Karpas-422 (cell line): ENCODE data around the gene USP22. TPM values are rescaled to one million over a fixed set of nuclear protein-coding genes. Genes with fewer than 3 reads are reported as not detected.
"Not testable (repeated sequence)": the region's sequence is repeated elsewhere in the genome, so short reads cannot be mapped to it uniquely, and the experiment has no call there.

Experiments
- DNase-seq: peaks from one replicate; pipeline ENCODE4 v3.0.0-alpha.2; 2015
- H2AFZ ChIP-seq: fragments of 200-600 bp; sonication (generic); 2 replicates; pipeline ENCODE4 v1.6.1; 2014; ENCODE audit warnings: antibody characterized with exemption, low read length, mixed read lengths
- H3K27ac ChIP-seq: fragments of 200-600 bp; sonication (generic); 2 replicates; pipeline ENCODE4 v1.5.1; 2014; ENCODE audit warnings: mild to moderate bottlenecking, low read length, moderate library complexity
- H3K27me3 ChIP-seq: fragments of 200-600 bp; sonication (generic); 2 replicates; pipeline ENCODE4 v1.6.1; 2014; ENCODE audit warnings: low read length, mixed read lengths
- H3K36me3 ChIP-seq: fragments of 200-600 bp; sonication (generic); 2 replicates; pipeline ENCODE4 v1.6.1; 2014; ENCODE audit warnings: low read length, mixed read lengths; ENCODE audit not compliant: insufficient read depth
- H3K4me1 ChIP-seq: fragments of 200-600 bp; sonication (generic); 2 replicates; pipeline ENCODE4 v1.6.1; 2014; ENCODE audit warnings: mild to moderate bottlenecking, low read length, mixed read lengths
- H3K4me2 ChIP-seq: fragments of 200-600 bp; sonication (generic); 2 replicates; pipeline ENCODE4 v1.6.1; 2014; ENCODE audit warnings: low read length, low read depth, mild to moderate bottlenecking; ENCODE audit not compliant: poor library complexity, severe bottlenecking
- H3K4me3 ChIP-seq: fragments of 200-600 bp; sonication (generic); 2 replicates; pipeline ENCODE4 v1.5.1; 2014; ENCODE audit warnings: mild to moderate bottlenecking, antibody characterized with exemption, low read length, mixed read lengths
- H3K79me2 ChIP-seq: fragments of 200-600 bp; sonication (generic); 2 replicates; pipeline ENCODE4 v1.6.1; 2014; ENCODE audit warnings: mild to moderate bottlenecking, low read length, mixed read lengths
- H3K9ac ChIP-seq: fragments of 200-600 bp; sonication (generic); 2 replicates; pipeline ENCODE4 v1.6.0; 2014; ENCODE audit warnings: low read length
- H3K9me2 ChIP-seq: fragments of 200-600 bp; sonication (generic), shearing (Covaris generic); replicated peaks from 2 replicates; pipeline ENCODE4 v1.6.0; 2014; ENCODE audit warnings: mild to moderate bottlenecking, low read length, moderate library complexity; ENCODE audit not compliant: insufficient read depth
- H3K9me3 ChIP-seq: fragments of 300-700, 200-600 bp; sonication (generic); 2 replicates; pipeline ENCODE4 v1.6.1; 2014; ENCODE audit warnings: low read length, mixed read lengths
- H4K20me1 ChIP-seq: fragments of 200-600 bp; sonication (generic); 2 replicates; pipeline ENCODE4 v1.6.1; 2014; ENCODE audit warnings: mild to moderate bottlenecking, antibody characterized with exemption, low read length, low read depth; ENCODE audit not compliant: insufficient read depth
- total RNA-seq: library from RNA; depleted of rRNA; stranded (reverse); fragments of >200 nt; shearing (Covaris generic); gene quantifications from 2 replicates; pipeline ENCODE4 v1.2.3, GENCODE V29; 2014; ENCODE audit warnings: low replicate concordance

The USP22 gene
- total RNA-seq, 1 experiment from 2014 or later, result 133 TPM

DNA sequence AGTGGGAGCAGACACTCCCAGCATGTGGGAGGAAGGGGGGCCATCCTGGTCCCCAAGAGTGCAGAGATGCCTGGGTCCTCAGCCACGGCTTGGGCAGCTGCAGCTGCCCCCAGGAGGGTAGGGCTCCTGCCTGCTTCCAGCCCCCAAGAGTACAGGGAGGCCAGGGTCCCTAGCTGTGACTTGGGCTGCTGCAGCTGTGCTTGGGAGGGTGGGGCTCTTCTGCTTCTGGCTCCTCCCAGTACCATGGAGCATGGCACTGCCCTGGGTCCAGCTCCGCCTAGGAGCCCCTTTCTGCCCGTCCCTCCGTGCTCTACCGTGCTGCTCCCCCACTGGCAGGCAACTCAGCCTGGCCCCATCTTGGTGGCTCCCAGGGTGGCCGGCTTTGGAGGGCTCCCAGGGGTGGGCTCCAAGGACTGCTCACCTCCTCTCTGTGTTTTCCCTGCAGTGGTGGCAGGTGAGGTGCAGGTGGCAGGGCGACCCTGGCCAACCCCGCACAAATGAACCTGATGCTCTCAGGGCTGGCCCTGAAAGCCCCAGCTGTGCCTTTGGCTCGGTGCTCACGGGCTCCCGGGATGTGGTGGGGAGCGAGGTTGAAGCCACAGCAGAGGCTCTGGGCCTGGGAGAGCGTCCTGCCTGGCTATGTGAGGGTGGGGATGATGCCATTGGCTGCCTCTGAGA is 18.5 kb upstream of the USP22 start:
- no peaks in the 10 kb centered on the region for H3K36me3 ChIP-seq
- no peak overlapping the region for H3K4me3 ChIP-seq
- no peaks in the 10 kb centered on the region for H3K9me3 ChIP-seq
- no peaks in the 10 kb centered on the region for H3K79me2 ChIP-seq
- no peaks in the 10 kb centered on the region for H4K20me1 ChIP-seq
- no peak overlapping the region for H3K9ac ChIP-seq
- H3K9me2 ChIP-seq, result no peaks in the 10 kb centered on the region
- H3K4me1 ChIP-seq, result peaks cover 13% of the 10 kb centered on the region
- no peak overlapping the region for H3K27ac ChIP-seq
- H3K4me2 ChIP-seq, result no peak overlapping the region
- H2AFZ ChIP-seq, result no peak overlapping the region; the same call in 1 of the 2 replicates
- no peaks in the 10 kb centered on the region for H3K27me3 ChIP-seq
- DNase-seq, result no peak

GRCh38 chr17:21059761-21060160 is 16.9 kb upstream of the USP22 start:
- no peak overlapping the region for H3K9ac ChIP-seq
- H3K9me2 ChIP-seq, result no peaks in the 10 kb centered on the region
- H3K27ac ChIP-seq, result no peak overlapping the region
- no peak overlapping the region for H3K4me2 ChIP-seq
- peaks cover 15% of the 10 kb centered on the region for H3K4me1 ChIP-seq
- H3K4me3 ChIP-seq, result no peak overlapping the region
- no peaks in the 10 kb centered on the region for H3K79me2 ChIP-seq
- DNase-seq, result no peak
- no peaks in the 10 kb centered on the region for H4K20me1 ChIP-seq
- no peaks in the 10 kb centered on the region for H3K36me3 ChIP-seq
- no peak overlapping the region for H2AFZ ChIP-seq
- no peaks in the 10 kb centered on the region for H3K27me3 ChIP-seq
- no peaks in the 10 kb centered on the region for H3K9me3 ChIP-seq

DNA sequence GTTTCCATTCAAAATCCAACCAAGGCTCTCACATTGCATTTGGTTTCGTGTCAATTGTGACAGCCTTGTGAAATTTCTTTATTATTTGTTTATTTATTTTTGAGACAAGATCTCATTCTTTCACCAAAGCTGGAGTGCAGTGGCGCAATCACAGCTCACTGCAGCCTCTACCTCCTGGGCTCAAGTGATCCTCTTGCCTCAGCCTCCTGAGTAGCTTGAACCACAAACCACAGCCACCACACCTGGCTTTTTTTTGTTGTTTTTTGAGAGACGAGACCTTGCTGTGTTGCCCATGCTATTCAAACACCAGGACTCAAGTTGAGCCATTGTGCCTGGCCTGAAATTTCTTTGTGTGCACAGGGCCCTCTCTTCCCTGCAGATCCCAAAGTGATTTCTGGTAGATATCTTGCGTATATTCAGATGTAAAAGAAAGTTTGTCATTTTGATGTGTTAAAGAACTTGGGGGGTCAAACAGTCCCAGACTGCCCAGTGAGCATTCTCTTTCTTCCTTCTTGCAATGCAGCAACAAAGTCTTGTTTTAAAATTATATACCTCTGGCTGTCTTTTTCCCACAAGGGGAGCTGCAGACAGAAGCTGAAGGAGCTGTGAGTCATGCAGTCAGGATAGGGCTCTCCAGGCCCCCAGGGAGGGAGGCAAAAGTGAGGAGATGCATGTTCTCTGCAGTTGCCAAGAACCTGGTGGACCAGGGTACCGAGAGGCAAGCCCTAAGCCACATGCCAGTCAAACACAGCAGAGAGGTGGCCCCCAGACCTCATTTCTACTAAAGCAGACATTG is 15.5 kb upstream of the USP22 start:
- H3K36me3 ChIP-seq, result no peaks in the 10 kb centered on the region
- DNase-seq, result no peak
- no peak overlapping the region for H3K4me2 ChIP-seq
- no peaks in the 10 kb centered on the region for H4K20me1 ChIP-seq
- H3K9me3 ChIP-seq, result no peaks in the 10 kb centered on the region
- H3K4me3 ChIP-seq, result no peak overlapping the region
- H3K27ac ChIP-seq, result no peak overlapping the region
- peaks cover 29% of the 10 kb centered on the region for H3K4me1 ChIP-seq
- no peak overlapping the region for H3K9ac ChIP-seq
- H3K79me2 ChIP-seq, result no peaks in the 10 kb centered on the region
- no peak overlapping the region for H2AFZ ChIP-seq
- no peaks in the 10 kb centered on the region for H3K27me3 ChIP-seq
- H3K9me2 ChIP-seq, result no peaks in the 10 kb centered on the region

GRCh38 chr17:21053056-21053455 is 10.2 kb upstream of the USP22 start:
- H4K20me1 ChIP-seq, H3K79me2 ChIP-seq, H3K9me3 ChIP-seq, H3K36me3 ChIP-seq, H3K27me3 ChIP-seq, H2AFZ ChIP-seq, H3K9me2 ChIP-seq: not testable (repeated sequence)
- H3K4me1 ChIP-seq, result peaks cover 46% of the 10 kb centered on the region
- H3K4me3 ChIP-seq, result peak overlapping the region; percentile 66
- peak; percentile 85 for DNase-seq
- peak overlapping the region; percentile 67 for H3K4me2 ChIP-seq
- H3K9ac ChIP-seq, result peak overlapping the region; percentile 78
- peak overlapping the region; percentile 97 for H3K27ac ChIP-seq

- Histone ChIP-seq H3K27me3 (no peaks in the 10 kb centered on the region), H4K20me1 (no peaks in the 10 kb centered on the region), H3K9me2 (no peaks in the 10 kb centered on the region), H3K4me3 (no peak overlapping the region), H3K9ac (no peak overlapping the region), H3K4me1 (peaks cover 47% of the 10 kb centered on the region), H2AFZ (no peak overlapping the region), H3K36me3 (no peaks in the 10 kb centered on the region), H3K27ac (no peak overlapping the region), H3K79me2 (no peaks in the 10 kb centered on the region; the same call in 1 of the 2 replicates), H3K4me2 (no peak overlapping the region), H3K9me3 (no peaks in the 10 kb centered on the region)
- no peak for DNase-seq
Measured at GRCh38 chr17:21049457-21049856, 6.6 kb upstream of the USP22 start.

- Histone ChIP-seq H3K4me3 (no peak overlapping the region), H3K27me3 (no peaks in the 10 kb centered on the region), H4K20me1 (peaks cover 8% of the 10 kb centered on the region; the same call in 1 of the 2 replicates), H3K27ac (no peak overlapping the region), H3K4me2 (no peak overlapping the region), H3K79me2 (peaks cover 14% of the 10 kb centered on the region), H2AFZ (no peak overlapping the region), H3K4me1 (peaks cover 24% of the 10 kb centered on the region), H3K9me3 (no peaks in the 10 kb centered on the region), H3K36me3 (no peaks in the 10 kb centered on the region), H3K9ac (no peak overlapping the region), H3K9me2 (no peaks in the 10 kb centered on the region)
- no peak for DNase-seq
Measured at GRCh38 chr17:21046216-21046615, 3.4 kb upstream of the USP22 start.

- Histone ChIP-seq H3K4me2 (peak overlapping the region; percentile 100), H3K9ac (0 out of 2 replicates have a peak overlapping the region, but pooled peaks have one; percentile 86), H3K4me3 (no peak overlapping the region), H3K27ac (no peak overlapping the region), H4K20me1 (peaks cover 20% of the 10 kb centered on the region; the same call in 1 of the 2 replicates), H3K79me2 (peaks cover 27% of the 10 kb centered on the region), H3K9me3 (no peaks in the 10 kb centered on the region), H3K36me3 (no peaks in the 10 kb centered on the region), H3K9me2 (no peaks in the 10 kb centered on the region), H2AFZ (no peak overlapping the region), H3K4me1 (peaks cover 27% of the 10 kb centered on the region), H3K27me3 (no peaks in the 10 kb centered on the region)
- DNase-seq, result no peak
Measured at GRCh38 chr17:21044971-21045370, 2.2 kb upstream of the USP22 start.
